ENCODE results near the gene TIMM29. TPM values are rescaled to one million over a fixed set of nuclear protein-coding genes. Genes with fewer than 3 reads are reported as not detected.

The TIMM29 gene
- 9.9 and 25.8 TPM in 2 replicates for total RNA-seq (2011; cell fraction: chromatin; rRNA removed; ENCODE audit: low replicate concordance)
- 30.1 and 31.0 TPM in 2 replicates for total RNA-seq (2011; cell fraction: nucleolus; rRNA removed)
- total RNA-seq (2011; cell fraction: nucleoplasm; rRNA removed) = 14.4 and 15.4 TPM in 2 replicates
- total RNA-seq (2014; rRNA removed) (29.4 and 32.7 TPM in 2 replicates), total RNA-seq (2014; rRNA removed; fragmentation: Illumina TruSeq; extraction: Trizol) (18.5 and 19.9 TPM in 2 replicates), total RNA-seq (2015; rRNA removed; fragmentation: Illumina TruSeq; extraction: Trizol) (20.2 and 20.7 TPM in 2 replicates), total RNA-seq (2021) (23.8 and 24.7 TPM in 2 replicates), polyA plus RNA-seq (2011; rRNA removed) (11.0 and 13.2 TPM in 2 replicates), polyA plus RNA-seq (2014; fragmentation: Illumina TruSeq; extraction: Trizol) (13.8 and 13.9 TPM in 2 replicates), polyA plus RNA-seq (2014; fragmentation: Nextera tagmentation; extraction: Ambion mirVana) (1 to 10 TPM; 2.4 to 3.2 TPM), polyA plus RNA-seq (2014; rRNA removed) (16.3 and 17.5 TPM in 2 replicates), polyA minus RNA-seq (2011; rRNA and poly(A)+ RNA removed) (2.6 and 2.9 TPM in 2 replicates), Bru-seq, nascent RNA (percentile 81 among the genes with signal in this experiment), BruChase-seq, experiment 1, labeled RNA remaining after a 2-hour chase (percentile 88 among the genes with signal in this experiment), BruChase-seq, experiment 2, labeled RNA remaining after a 6-hour chase (percentile 90 among the genes with signal in this experiment)
- 10.3 and 20.8 TPM in 2 replicates for polyA plus RNA-seq (2011; cell fraction: cytosol; rRNA removed)
- polyA plus RNA-seq (2011; cell fraction: nucleus; rRNA removed) = 7.8 and 11.2 TPM in 2 replicates
- polyA plus RNA-seq (2012) = 17.4 and 20.2 TPM in 2 replicates
- polyA minus RNA-seq (2011; cell fraction: cytosol; rRNA and poly(A)+ RNA removed) = 4.8 and 6.6 TPM in 2 replicates
- 5.7 and 7.8 TPM in 2 replicates for polyA minus RNA-seq (2011; cell fraction: nucleus; rRNA and poly(A)+ RNA removed)
- long read RNA-seq, experiment 1, transcript TIMM29-201 (2 exons, 1,425 nt) = major isoform, 62 of 86 reads
- long read RNA-seq, experiment 1, partial matches to known transcripts = 22 of 86 reads
- long read RNA-seq, experiment 1, other reads (novel, unspliced or antisense) = 2 of 86 reads
- long read RNA-seq, experiment 2, transcript TIMM29-201 (2 exons, 1,425 nt) = major isoform, 25 of 35 reads
- long read RNA-seq, experiment 2, partial matches to known transcripts = 9 of 35 reads
- long read RNA-seq, experiment 2, other reads (novel, unspliced or antisense) = 1 of 35 reads
- long read RNA-seq, experiment 3, transcript TIMM29-201 (2 exons, 1,425 nt) = major isoform, 7 of 8 reads
- long read RNA-seq, experiment 3, partial matches to known transcripts = 0 of 8 reads
- long read RNA-seq, experiment 3, other reads (novel, unspliced or antisense) = 1 of 8 reads

- in situ Hi-C loops (cut with MboI) (no loop called here), intact Hi-C loops (cut with micrococcal nuclease) (loop anchor here (5.0 kb wide), 1 partner anchor 56 kb away; the partner anchor contains the start of gene CARM1)
- ATAC-seq = peak; percentile 94
- Histone ChIP-seq H3K9me3 (replicated peaks; ENCODE audit: control insufficient read depth, insufficient read depth, low read depth, low read length) (no peaks in the 10 kb centered on the region), H3K27me3 (ENCODE audit: control insufficient read depth in 2 of 2, insufficient read depth in 2 of 2, low read length in 2 of 2) (no peaks in the 10 kb centered on the region), H2AFZ (ENCODE audit: low read depth, low read length) (peak within 1 kb of the TSS; percentile 83), H3K79me2 (ENCODE audit: control insufficient read depth, insufficient read depth, low read length) (peaks cover 39% of the 10 kb centered on the region), H3K9ac (ENCODE audit: insufficient read depth in 1 of 2, low read depth in 2 of 2, low read length in 2 of 2) (peak within 1 kb of the TSS; percentile 88 to 99), H3K4me1 (replicated peaks in 1 of 2; ENCODE audit: control insufficient read depth in 2 of 2, insufficient read depth in 2 of 2, low read length in 2 of 2) (peaks cover 6 to 28% of the 10 kb centered on the region in 2 experiments; a peak in 4 of 5 replicates), H3K36me3 (ENCODE audit: control insufficient read depth, insufficient read depth, low read length) (peaks cover 47% of the 10 kb centered on the region), H3K27ac (ENCODE audit: extremely low read depth, low read depth, low read length) (peak within 1 kb of the TSS; percentile 78), H3K4me2 (ENCODE audit: insufficient read depth, low read length) (peak within 1 kb of the TSS; percentile 97), H3K4me3 (peak within 1 kb of the TSS; percentile 93), H3K9me1 (ENCODE audit: control insufficient read depth, insufficient read depth, low read length) (no peaks in the 10 kb centered on the region), H4K20me1 (replicated peaks; ENCODE audit: control insufficient read depth, insufficient read depth, low read length) (peaks cover 3% of the 10 kb centered on the region; the same call in 1 of the 2 replicates)
- peak; percentile 95 for FAIRE-seq
- peak; percentile 94 to 99 (median 96) for DNase-seq (ENCODE audit: extremely low read depth in 1 of 4, low spot score in 3 of 4)
- CTCF ChIA-PET (ENCODE audit: low intra/inter-chr PET ratio) = interaction anchor here (0.6 to 0.7 kb wide), 2 partner anchors 49 to 86 kb away, joined by 3 to 4 read pairs; no protein-coding TSS in a partner anchor
- POLR2A ChIA-PET = interaction anchor here (0.6 kb wide), 2 partner anchors 16 to 782 kb away, joined by 3 read pairs; no protein-coding TSS in a partner anchor
- BruUV-seq (replicated peaks) = no TSS peak
- WGBS (ENCODE audit: insufficient coverage, low coverage, missing lambda C conversion rate) = 1% methylated on average over 51 of the region's 96 CpGs
- TF ChIP-seq CLOCK (CRISPR knock-in tag; IDR thresholded peaks at IDR 0.05; ENCODE audit: borderline replicate concordance) = no peak
- TF ChIP-seq ZNF395 (CRISPR knock-in tag; IDR thresholded peaks at IDR 0.05) = no peak; the same call in 1 of the 2 replicates
- no peak for TF ChIP-seq PHB (CRISPR knock-in tag; IDR thresholded peaks at IDR 0.05)
- no peak for TF ChIP-seq RNF219 (CRISPR knock-in tag; IDR thresholded peaks at IDR 0.05)
These were observed at the start of gene TIMM29, which contains the start of gene YIPF2 for GRCh38 chr19:10928563-10929401. TIMM29 (plus strand) TSS chr19:10928811; CDS start chr19:10928823, 12 bp downstream. YIPF2 (minus strand) TSS chr19:10928639; CDS start chr19:10928410, 229 bp downstream.

Data from K562 (cell line).